ENCODE data around the gene RABGAP1. TPM values are rescaled to one million over a fixed set of nuclear protein-coding genes. Genes with fewer than 3 reads are reported as not detected.

RABGAP1 gene
- total RNA-seq, 4 donors from 2014 or later, result 64.3 to 116 (median 79.5) TPM

DNA sequence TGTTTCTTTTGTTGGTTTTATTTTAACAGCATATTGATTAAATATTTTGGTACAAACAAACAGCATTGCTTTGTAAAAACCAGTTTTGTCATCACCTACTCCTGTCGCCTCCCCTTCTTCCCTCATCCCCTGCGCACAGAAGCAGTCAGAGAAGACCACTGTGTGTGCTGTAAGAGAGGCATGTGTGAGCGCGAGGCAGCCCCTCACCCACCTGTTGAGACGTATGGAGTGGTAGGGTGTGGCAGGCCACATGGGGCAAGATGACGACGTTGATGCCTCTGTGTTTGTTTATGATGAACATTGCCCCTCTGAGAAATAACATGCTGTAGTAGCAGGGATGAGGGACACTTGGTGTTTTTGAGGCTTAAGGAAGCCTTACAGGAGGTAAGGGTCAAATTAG lies 164.0 kb downstream of the RABGAP1 start:
- intact Hi-C loops (cut with DNase I), result no loop called here
- 81% methylated on average over 7 of the region's 7 CpGs for WGBS
- DNase-seq (ENCODE audit: extremely low spot score), result no peak
- H3K27me3 ChIP-seq, result no peaks in the 10 kb centered on the region
- H3K27ac ChIP-seq (replicated peaks in 1 of 4), result no peak overlapping the region
- H3K36me3 ChIP-seq, result peaks cover 50 to 100% (median 91%) of the 10 kb centered on the region in 4 donors
- TF ChIP-seq, protein P1, sequence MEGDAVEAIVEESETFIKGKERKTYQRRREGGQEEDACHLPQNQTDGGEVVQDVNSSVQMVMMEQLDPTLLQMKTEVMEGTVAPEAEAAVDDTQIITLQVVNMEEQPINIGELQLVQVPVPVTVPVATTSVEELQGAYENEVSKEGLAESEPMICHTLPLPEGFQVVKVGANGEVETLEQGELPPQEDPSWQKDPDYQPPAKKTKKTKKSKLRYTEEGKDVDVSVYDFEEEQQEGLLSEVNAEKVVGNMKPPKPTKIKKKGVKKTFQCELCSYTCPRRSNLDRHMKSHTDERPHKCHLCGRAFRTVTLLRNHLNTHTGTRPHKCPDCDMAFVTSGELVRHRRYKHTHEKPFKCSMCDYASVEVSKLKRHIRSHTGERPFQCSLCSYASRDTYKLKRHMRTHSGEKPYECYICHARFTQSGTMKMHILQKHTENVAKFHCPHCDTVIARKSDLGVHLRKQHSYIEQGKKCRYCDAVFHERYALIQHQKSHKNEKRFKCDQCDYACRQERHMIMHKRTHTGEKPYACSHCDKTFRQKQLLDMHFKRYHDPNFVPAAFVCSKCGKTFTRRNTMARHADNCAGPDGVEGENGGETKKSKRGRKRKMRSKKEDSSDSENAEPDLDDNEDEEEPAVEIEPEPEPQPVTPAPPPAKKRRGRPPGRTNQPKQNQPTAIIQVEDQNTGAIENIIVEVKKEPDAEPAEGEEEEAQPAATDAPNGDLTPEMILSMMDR (IDR thresholded peaks at IDR 0.05), result no peak
- TF ChIP-seq POLR2A (IDR thresholded peaks at IDR 0.05; ENCODE audit: low read depth) (no peak), POLR2AphosphoS5 (IDR thresholded peaks at IDR 0.05) (no peak), EP300 (IDR thresholded peaks at IDR 0.05) (no peak)
- no peaks in the 10 kb centered on the region for H3K9me3 ChIP-seq
- H3K4me1 ChIP-seq, result peaks cover 0 to 4% (median 0%) of the 10 kb centered on the region in 4 donors
- H3K4me3 ChIP-seq, result no peak overlapping the region

DNA sequence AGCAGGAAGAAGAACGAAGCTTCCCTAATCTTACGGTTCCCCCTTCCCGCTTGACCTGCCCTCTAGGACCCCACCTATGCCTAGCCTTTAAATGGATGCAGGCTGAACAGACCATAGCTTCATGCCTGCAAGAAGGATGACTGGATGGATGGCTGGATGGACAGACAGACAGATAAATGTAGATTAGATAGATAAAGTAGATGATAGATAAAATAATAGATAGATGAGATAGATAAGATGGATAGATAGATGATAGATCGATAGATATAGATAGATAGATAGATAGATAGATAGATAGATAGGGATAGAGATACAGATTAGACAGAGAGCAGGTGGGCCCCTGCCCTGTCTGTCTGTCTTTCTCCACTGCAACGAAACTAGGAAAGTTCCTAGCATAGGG lies 164.7 kb downstream of the RABGAP1 start:
- Histone ChIP-seq H3K9me3 (no peaks in the 10 kb centered on the region), H3K27ac (replicated peaks in 1 of 4) (no peak overlapping the region), H3K27me3 (no peaks in the 10 kb centered on the region), H3K4me1 (peaks cover 0 to 4% (median 0%) of the 10 kb centered on the region in 4 donors), H3K36me3 (peaks cover 43 to 100% (median 91%) of the 10 kb centered on the region in 4 donors), H3K4me3 (no peak overlapping the region)
- no peak for DNase-seq (ENCODE audit: extremely low spot score)
- WGBS, result 88% methylated on average over 5 of the region's 5 CpGs
- TF ChIP-seq EP300 (IDR thresholded peaks at IDR 0.05) (no peak), POLR2AphosphoS5 (IDR thresholded peaks at IDR 0.05) (no peak), POLR2A (IDR thresholded peaks at IDR 0.05; ENCODE audit: low read depth) (no peak)
- TF ChIP-seq, protein P1 (IDR thresholded peaks at IDR 0.05), result no peak
- intact Hi-C loops (cut with DNase I), result no loop called here

DNA sequence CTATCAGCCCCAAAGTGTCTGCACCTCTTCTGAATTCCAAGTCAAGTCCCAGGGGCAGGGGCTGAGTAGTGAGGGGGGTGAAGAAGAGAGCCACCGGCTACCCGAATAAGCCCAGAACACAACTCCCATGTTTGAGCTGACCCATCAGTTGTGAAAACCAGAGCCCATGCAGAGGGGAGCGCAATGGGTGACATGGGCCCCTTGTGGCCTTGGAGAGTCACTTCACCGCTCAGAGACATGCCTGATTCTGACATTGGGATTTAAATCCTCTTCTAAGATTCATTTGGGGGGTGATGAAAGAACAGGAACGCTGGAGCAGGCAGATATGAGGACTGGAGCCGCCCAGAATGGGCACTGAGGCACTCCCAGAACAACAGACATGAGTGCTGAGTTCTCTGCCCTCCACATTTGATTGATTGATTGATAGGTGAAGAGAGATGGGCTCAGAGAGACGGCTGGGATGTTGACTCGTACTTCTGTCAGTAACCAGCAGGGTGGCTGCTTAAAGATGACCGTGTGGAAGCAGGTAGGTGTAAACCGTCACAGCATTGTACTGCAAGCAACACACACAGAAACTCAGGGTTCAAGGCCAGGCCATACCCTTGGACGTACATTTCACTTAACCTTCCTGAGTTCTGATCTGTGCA lies 166.9 kb downstream of the RABGAP1 start:
- Histone ChIP-seq H3K27ac (replicated peaks in 1 of 4) (no peak overlapping the region), H3K9me3 (no peaks in the 10 kb centered on the region), H3K27me3 (no peaks in the 10 kb centered on the region), H3K36me3 (peaks cover 27 to 78% (median 72%) of the 10 kb centered on the region in 4 donors), H3K4me3 (no peak overlapping the region), H3K4me1 (peaks cover 10 to 15% (median 10%) of the 10 kb centered on the region in 4 donors)
- intact Hi-C loops (cut with DNase I), result no loop called here
- no peak for DNase-seq (ENCODE audit: extremely low spot score)
- no peak for TF ChIP-seq POLR2A (IDR thresholded peaks at IDR 0.05; ENCODE audit: low read depth)
- TF ChIP-seq, protein P1 (IDR thresholded peaks at IDR 0.05), result no peak
- no peak for TF ChIP-seq EP300 (IDR thresholded peaks at IDR 0.05)
- TF ChIP-seq POLR2AphosphoS5 (IDR thresholded peaks at IDR 0.05), result no peak
- WGBS, result 64% methylated on average over 10 of the region's 11 CpGs

DNA sequence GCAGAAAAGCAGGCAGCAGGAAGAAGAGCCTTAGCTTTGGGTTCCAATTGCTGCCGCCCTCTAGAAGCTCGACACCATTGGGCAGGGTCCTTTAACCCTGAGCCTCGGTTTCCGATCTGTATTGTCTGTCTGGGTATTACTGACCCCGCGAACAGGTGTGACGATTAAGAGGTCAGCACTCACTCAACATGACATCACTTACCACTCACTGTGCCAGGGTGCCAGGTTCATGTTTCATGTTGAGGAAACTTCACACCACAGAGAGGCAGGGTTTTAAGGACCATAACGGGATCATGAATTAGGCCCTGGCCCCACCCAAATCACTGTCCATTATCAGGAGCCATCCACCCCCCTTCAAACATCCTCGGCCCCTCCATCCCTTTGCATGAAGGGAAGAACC lies 168.2 kb downstream of the RABGAP1 start:
- intact Hi-C loops (cut with DNase I), result no loop called here
- TF ChIP-seq POLR2A (IDR thresholded peaks at IDR 0.05; ENCODE audit: low read depth) (no peak), EP300 (IDR thresholded peaks at IDR 0.05) (no peak), POLR2AphosphoS5 (IDR thresholded peaks at IDR 0.05) (no peak)
- TF ChIP-seq, protein P1 (IDR thresholded peaks at IDR 0.05), result no peak
- Histone ChIP-seq H3K4me1 (peaks cover 10 to 12% (median 10%) of the 10 kb centered on the region in 4 donors), H3K4me3 (no peak overlapping the region), H3K27ac (replicated peaks in 1 of 4) (no peak overlapping the region), H3K27me3 (no peaks in the 10 kb centered on the region), H3K36me3 (peaks cover 20 to 66% (median 61%) of the 10 kb centered on the region in 4 donors), H3K9me3 (no peaks in the 10 kb centered on the region)
- DNase-seq (ENCODE audit: extremely low spot score), result no peak
- WGBS, result 89% methylated on average over 4 of the region's 9 CpGs

Data from esophagus muscularis mucosa (tissue), 4 donors.